ENCODE measurements around the gene CLDN2.

Gene CLDN2

GRCh38 chrX:106899841-106900240 lies 20.4 kb upstream of the CLDN2 start:
- H4K20me1 ChIP-seq (ENCODE audit: insufficient read depth, low read length): no peaks in the 10 kb centered on the region
- no peak overlapping the region for H3K9ac ChIP-seq (ENCODE audit: low read length)
- H3K36me3 ChIP-seq (replicated peaks; ENCODE audit: low read depth, low read length): no peaks in the 10 kb centered on the region
- TF ChIP-seq EZH2phosphoT487 (IDR thresholded peaks at IDR 0.05; ENCODE audit: low read depth) (no peak), CTCF (IDR thresholded peaks at IDR 0.05; ENCODE audit: low read depth, low read length) (no peak)
- H3K4me3 ChIP-seq (ENCODE audit: low read length): no peak overlapping the region
- no peak overlapping the region for H2AFZ ChIP-seq (ENCODE audit: low read depth, low read length)
- H3K4me2 ChIP-seq (ENCODE audit: low read length): no peak overlapping the region
- H3K27me3 ChIP-seq (ENCODE audit: low read depth, low read length): no peaks in the 10 kb centered on the region
- no peaks in the 10 kb centered on the region for H3K4me1 ChIP-seq (ENCODE audit: low read length)
- H3K27ac ChIP-seq (ENCODE audit: low read length): no peak overlapping the region
- H3K79me2 ChIP-seq (ENCODE audit: low read length): no peaks in the 10 kb centered on the region
- no peaks in the 10 kb centered on the region for H3K9me3 ChIP-seq (ENCODE audit: insufficient read depth, low read length)

- Histone ChIP-seq H3K27ac (ENCODE audit: low read length) (no peak overlapping the region), H3K9ac (ENCODE audit: low read length) (no peak overlapping the region), H3K4me2 (ENCODE audit: low read length) (no peak overlapping the region), H3K9me3 (ENCODE audit: insufficient read depth, low read length) (no peaks in the 10 kb centered on the region), H3K4me3 (ENCODE audit: low read length) (no peak overlapping the region), H2AFZ (ENCODE audit: low read depth, low read length) (no peak overlapping the region), H4K20me1 (ENCODE audit: insufficient read depth, low read length) (no peaks in the 10 kb centered on the region), H3K36me3 (replicated peaks; ENCODE audit: low read depth, low read length) (no peaks in the 10 kb centered on the region), H3K27me3 (ENCODE audit: low read depth, low read length) (no peaks in the 10 kb centered on the region), H3K4me1 (ENCODE audit: low read length) (no peaks in the 10 kb centered on the region), H3K79me2 (ENCODE audit: low read length) (no peaks in the 10 kb centered on the region)
- TF ChIP-seq EZH2phosphoT487 (IDR thresholded peaks at IDR 0.05; ENCODE audit: low read depth): no peak
- no peak for TF ChIP-seq CTCF (IDR thresholded peaks at IDR 0.05; ENCODE audit: low read depth, low read length)
These were observed 18.9 kb upstream of the CLDN2 start for GRCh38 chrX:106901341-106901740.

DNA sequence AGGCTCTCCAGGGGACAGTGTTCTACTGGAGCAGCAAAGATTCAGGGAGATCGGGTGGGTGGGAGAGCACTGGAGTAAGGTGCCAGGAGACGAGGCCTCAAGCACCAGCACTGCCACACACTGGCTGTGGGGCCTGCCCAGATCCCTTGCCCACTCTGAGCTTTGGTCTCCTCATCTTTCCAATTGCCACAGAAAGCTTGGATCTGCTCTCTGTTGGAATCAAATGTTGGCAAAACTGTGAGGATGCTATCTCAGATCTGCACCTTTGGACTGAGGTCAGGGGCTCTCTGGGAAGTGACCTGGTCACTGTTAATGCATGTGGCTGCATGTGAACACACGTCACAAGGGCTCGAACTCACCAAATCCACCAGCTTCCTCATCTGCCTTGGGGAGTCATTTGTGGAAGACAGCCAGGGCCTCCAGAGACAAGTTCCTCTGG lies 18.4 kb upstream of the CLDN2 start:
- no peak overlapping the region for H3K27ac ChIP-seq (ENCODE audit: low read length)
- no peak overlapping the region for H3K9ac ChIP-seq (ENCODE audit: low read length)
- H3K36me3 ChIP-seq (replicated peaks; ENCODE audit: low read depth, low read length): no peaks in the 10 kb centered on the region
- no peaks in the 10 kb centered on the region for H3K4me1 ChIP-seq (ENCODE audit: low read length)
- no peak overlapping the region for H3K4me2 ChIP-seq (ENCODE audit: low read length)
- H3K79me2 ChIP-seq (ENCODE audit: low read length): no peaks in the 10 kb centered on the region
- H4K20me1 ChIP-seq (ENCODE audit: insufficient read depth, low read length): no peaks in the 10 kb centered on the region
- no peaks in the 10 kb centered on the region for H3K27me3 ChIP-seq (ENCODE audit: low read depth, low read length)
- no peak overlapping the region for H2AFZ ChIP-seq (ENCODE audit: low read depth, low read length)
- no peak for TF ChIP-seq EZH2phosphoT487 (IDR thresholded peaks at IDR 0.05; ENCODE audit: low read depth)
- no peak for TF ChIP-seq CTCF (IDR thresholded peaks at IDR 0.05; ENCODE audit: low read depth, low read length)
- H3K9me3 ChIP-seq (ENCODE audit: insufficient read depth, low read length): no peaks in the 10 kb centered on the region
- H3K4me3 ChIP-seq (ENCODE audit: low read length): no peak overlapping the region

DNA sequence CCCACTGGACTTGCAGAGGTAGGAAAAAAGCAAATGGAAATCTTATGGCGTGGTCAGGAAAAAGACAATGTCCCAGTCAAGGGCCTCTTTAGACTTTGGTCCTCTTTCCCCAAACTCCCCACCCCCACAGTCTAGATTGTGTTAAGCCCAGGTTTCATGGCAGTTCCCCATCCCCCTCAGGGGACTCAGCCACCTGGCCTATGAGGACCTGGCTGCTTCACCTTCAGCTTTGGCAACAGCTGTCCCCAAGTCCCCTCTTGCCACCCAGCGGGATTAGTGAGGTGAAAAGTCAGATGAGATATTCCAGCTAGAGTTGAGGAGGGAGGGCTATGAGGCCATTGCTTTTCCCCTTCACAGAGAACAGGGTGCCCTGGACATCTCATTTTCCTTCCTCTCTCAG lies 17.5 kb upstream of the CLDN2 start:
- Histone ChIP-seq H3K4me3 (ENCODE audit: low read length) (no peak overlapping the region), H3K27me3 (ENCODE audit: low read depth, low read length) (no peaks in the 10 kb centered on the region), H2AFZ (ENCODE audit: low read depth, low read length) (no peak overlapping the region), H3K4me2 (ENCODE audit: low read length) (no peak overlapping the region), H3K4me1 (ENCODE audit: low read length) (no peaks in the 10 kb centered on the region), H3K9me3 (ENCODE audit: insufficient read depth, low read length) (no peaks in the 10 kb centered on the region), H3K9ac (ENCODE audit: low read length) (no peak overlapping the region), H3K79me2 (ENCODE audit: low read length) (no peaks in the 10 kb centered on the region), H3K36me3 (replicated peaks; ENCODE audit: low read depth, low read length) (no peaks in the 10 kb centered on the region), H3K27ac (ENCODE audit: low read length) (no peak overlapping the region), H4K20me1 (ENCODE audit: insufficient read depth, low read length) (no peaks in the 10 kb centered on the region)
- TF ChIP-seq CTCF (IDR thresholded peaks at IDR 0.05; ENCODE audit: low read depth, low read length) (no peak), EZH2phosphoT487 (IDR thresholded peaks at IDR 0.05; ENCODE audit: low read depth) (no peak)
